ENCODE measurements around the gene TOM1L2. TPM values are rescaled to one million over a fixed set of nuclear protein-coding genes. Genes with fewer than 3 reads are reported as not detected.

Gene TOM1L2
- total RNA-seq, 1 experiment from 2014 or later, result 45.2 TPM

DNA sequence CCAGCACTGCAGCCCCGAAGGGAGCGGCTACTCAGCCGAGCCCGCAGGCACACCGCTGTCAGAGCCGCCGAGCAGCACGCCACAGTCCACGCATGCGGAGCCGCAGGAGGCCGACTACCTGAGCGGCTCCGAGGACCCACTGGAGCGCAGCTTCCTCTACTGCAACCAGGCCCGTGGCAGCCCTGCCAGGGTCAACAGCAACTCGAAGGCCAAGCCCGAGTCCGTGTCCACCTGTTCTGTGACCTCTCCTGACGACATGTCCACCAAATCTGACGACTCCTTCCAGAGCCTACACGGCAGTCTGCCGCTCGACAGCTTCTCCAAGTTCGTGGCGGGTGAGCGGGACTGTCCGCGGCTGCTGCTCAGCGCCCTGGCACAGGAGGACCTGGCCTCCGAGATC is 177.8 kb downstream of the TOM1L2 start:
- no peaks in the 10 kb centered on the region for H3K9me3 ChIP-seq (ENCODE audit: control insufficient read depth, insufficient read depth, low read depth, low read length)
- H3K27me3 ChIP-seq (ENCODE audit: control insufficient read depth, insufficient read depth, low read length), result no peaks in the 10 kb centered on the region
- H3K4me1 ChIP-seq (ENCODE audit: control insufficient read depth, insufficient read depth, low read length), result peaks cover 11% of the 10 kb centered on the region; the same call in 1 of the 2 replicates
- intact Hi-C loops (cut with micrococcal nuclease; ENCODE audit: unreplicated experiment), result no loop called here
- H3K4me3 ChIP-seq (ENCODE audit: low read depth in 2 of 2, low read length in 2 of 2), result no peak overlapping the region
- BruUV-seq (replicated peaks), result no TSS peak
- no peak for ATAC-seq
- no peaks in the 10 kb centered on the region for H3K36me3 ChIP-seq (ENCODE audit: control insufficient read depth, insufficient read depth, low read length)
- no peak for DNase-seq (ENCODE audit: low read depth, low spot score)
- ChIA-PET CTCF (no interaction called here), POLR2A (interaction anchor here (0.5 kb wide), 1 partner anchor 66 kb away, joined by 3 read pairs; no protein-coding TSS in a partner anchor)
- in situ Hi-C loops (cut with HindIII; ENCODE audit: low pct_unique_long_range_greater_than_20kb, low sequenced_read_pairs), result no loop called here
- TF ChIP-seq SIN3A (IDR thresholded peaks at IDR 0.05; ENCODE audit: borderline replicate concordance, insufficient read depth, low read depth, low read length) (no peak), POLR2AphosphoS5 (IDR thresholded peaks at IDR 0.05; ENCODE audit: low read depth, low read length) (no peak), TCF7L2 (IDR thresholded peaks at IDR 0.05; ENCODE audit: low read depth, low read length) (no peak)
- TF ChIP-seq, protein P1, sequence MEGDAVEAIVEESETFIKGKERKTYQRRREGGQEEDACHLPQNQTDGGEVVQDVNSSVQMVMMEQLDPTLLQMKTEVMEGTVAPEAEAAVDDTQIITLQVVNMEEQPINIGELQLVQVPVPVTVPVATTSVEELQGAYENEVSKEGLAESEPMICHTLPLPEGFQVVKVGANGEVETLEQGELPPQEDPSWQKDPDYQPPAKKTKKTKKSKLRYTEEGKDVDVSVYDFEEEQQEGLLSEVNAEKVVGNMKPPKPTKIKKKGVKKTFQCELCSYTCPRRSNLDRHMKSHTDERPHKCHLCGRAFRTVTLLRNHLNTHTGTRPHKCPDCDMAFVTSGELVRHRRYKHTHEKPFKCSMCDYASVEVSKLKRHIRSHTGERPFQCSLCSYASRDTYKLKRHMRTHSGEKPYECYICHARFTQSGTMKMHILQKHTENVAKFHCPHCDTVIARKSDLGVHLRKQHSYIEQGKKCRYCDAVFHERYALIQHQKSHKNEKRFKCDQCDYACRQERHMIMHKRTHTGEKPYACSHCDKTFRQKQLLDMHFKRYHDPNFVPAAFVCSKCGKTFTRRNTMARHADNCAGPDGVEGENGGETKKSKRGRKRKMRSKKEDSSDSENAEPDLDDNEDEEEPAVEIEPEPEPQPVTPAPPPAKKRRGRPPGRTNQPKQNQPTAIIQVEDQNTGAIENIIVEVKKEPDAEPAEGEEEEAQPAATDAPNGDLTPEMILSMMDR (IDR thresholded peaks at IDR 0.05), result no peak
- TF ChIP-seq, protein P2, sequence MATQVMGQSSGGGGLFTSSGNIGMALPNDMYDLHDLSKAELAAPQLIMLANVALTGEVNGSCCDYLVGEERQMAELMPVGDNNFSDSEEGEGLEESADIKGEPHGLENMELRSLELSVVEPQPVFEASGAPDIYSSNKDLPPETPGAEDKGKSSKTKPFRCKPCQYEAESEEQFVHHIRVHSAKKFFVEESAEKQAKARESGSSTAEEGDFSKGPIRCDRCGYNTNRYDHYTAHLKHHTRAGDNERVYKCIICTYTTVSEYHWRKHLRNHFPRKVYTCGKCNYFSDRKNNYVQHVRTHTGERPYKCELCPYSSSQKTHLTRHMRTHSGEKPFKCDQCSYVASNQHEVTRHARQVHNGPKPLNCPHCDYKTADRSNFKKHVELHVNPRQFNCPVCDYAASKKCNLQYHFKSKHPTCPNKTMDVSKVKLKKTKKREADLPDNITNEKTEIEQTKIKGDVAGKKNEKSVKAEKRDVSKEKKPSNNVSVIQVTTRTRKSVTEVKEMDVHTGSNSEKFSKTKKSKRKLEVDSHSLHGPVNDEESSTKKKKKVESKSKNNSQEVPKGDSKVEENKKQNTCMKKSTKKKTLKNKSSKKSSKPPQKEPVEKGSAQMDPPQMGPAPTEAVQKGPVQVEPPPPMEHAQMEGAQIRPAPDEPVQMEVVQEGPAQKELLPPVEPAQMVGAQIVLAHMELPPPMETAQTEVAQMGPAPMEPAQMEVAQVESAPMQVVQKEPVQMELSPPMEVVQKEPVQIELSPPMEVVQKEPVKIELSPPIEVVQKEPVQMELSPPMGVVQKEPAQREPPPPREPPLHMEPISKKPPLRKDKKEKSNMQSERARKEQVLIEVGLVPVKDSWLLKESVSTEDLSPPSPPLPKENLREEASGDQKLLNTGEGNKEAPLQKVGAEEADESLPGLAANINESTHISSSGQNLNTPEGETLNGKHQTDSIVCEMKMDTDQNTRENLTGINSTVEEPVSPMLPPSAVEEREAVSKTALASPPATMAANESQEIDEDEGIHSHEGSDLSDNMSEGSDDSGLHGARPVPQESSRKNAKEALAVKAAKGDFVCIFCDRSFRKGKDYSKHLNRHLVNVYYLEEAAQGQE (IDR thresholded peaks at IDR 0.05; ENCODE audit: insufficient read depth in 1 of 2, low read depth in 2 of 2, low read length in 1 of 2), result no peak
- H3K27ac ChIP-seq (ENCODE audit: low read length), result no peak overlapping the region

Small RNAs within 50 kb of the gene (microRNA-seq; reads per million reads assigned to microRNA genes)
- gene MIR33B (ENCODE audit: unreplicated experiment), result 203 reads per million, percentile 62 among the genes with 10 or more reads in this experiment
- gene MIR6777 (ENCODE audit: unreplicated experiment), result 2.5 reads per million

Other genes starting within 250 kb of the TOM1L2 start
- gene SREBF1, start 135.4 kb downstream of the TOM1L2 start, total RNA-seq (2021; ENCODE audit: unreplicated experiment), result 230 TPM
- 3.6 TPM for gene DRC3, start 462 bp upstream of the TOM1L2 start, total RNA-seq (2021; ENCODE audit: unreplicated experiment)
- gene ATPAF2, start 66.8 kb upstream of the TOM1L2 start, total RNA-seq (2021; ENCODE audit: unreplicated experiment), result 22.3 TPM
- 11.1 TPM for gene GID4, start 67.0 kb upstream of the TOM1L2 start, total RNA-seq (2021; ENCODE audit: unreplicated experiment)
- gene DRG2, start 115.5 kb upstream of the TOM1L2 start, total RNA-seq (2021; ENCODE audit: unreplicated experiment), result 42.0 TPM
- gene MYO15A, start 136.4 kb upstream of the TOM1L2 start, total RNA-seq (2021; ENCODE audit: unreplicated experiment), result 0.36 TPM
- gene ALKBH5, start 211.4 kb upstream of the TOM1L2 start, total RNA-seq (2021; ENCODE audit: unreplicated experiment), result 94.5 TPM

Measured in Panc1 (cell line).